Measurements from ENCODE around the gene SNX9. TPM values are rescaled to one million over a fixed set of nuclear protein-coding genes. Genes with fewer than 3 reads are reported as not detected.

The SNX9 gene
- total and polyA plus RNA-seq, 2 of the 8 experiments (the other 6 are each of a cell fraction or from before 2014, with no cell fraction given) = 11.8 to 23.2 TPM

GRCh38 chr6:157991067-157991432, 168.0 kb downstream of the SNX9 start:
- Histone ChIP-seq H2BK20ac (ENCODE audit: low read length) (no peak overlapping the region), H3K23ac (ENCODE audit: insufficient read length) (no peak overlapping the region), H3K23me2 (ENCODE audit: low read depth, low read length) (no peaks in the 10 kb centered on the region), H3K79me2 (ENCODE audit: control insufficient read depth in 1 of 2, insufficient read depth in 2 of 2, low read length in 2 of 2) (peaks cover 0 to 35% of the 10 kb centered on the region in 2 experiments; a peak in 2 of 4 replicates), H3K27me3 (replicated peaks in 1 of 4; ENCODE audit: control insufficient read depth in 3 of 4, extremely low read depth in 1 of 4, insufficient read depth in 3 of 4, low read length in 3 of 4) (no peaks in the 10 kb centered on the region), H4K20me1 (replicated peaks in 1 of 2; ENCODE audit: control insufficient read depth in 1 of 2, insufficient read depth in 2 of 2, low read length in 2 of 2) (no peaks in the 10 kb centered on the region), H3K56ac (replicated peaks; ENCODE audit: insufficient read length, low read depth, low read length) (no peak overlapping the region), H2BK15ac (ENCODE audit: low read length) (no peak overlapping the region), H3K4me1 (replicated peaks in 1 of 4; ENCODE audit: control insufficient read depth in 3 of 4, insufficient read depth in 4 of 4, low read length in 3 of 4) (peaks cover under 1 to 13% (median 11%) of the 10 kb centered on the region in 4 experiments), H3K4me3 (ENCODE audit: extremely low read depth in 1 of 4, insufficient read depth in 2 of 4, low read depth in 3 of 4, low read length in 4 of 4) (no peak overlapping the region), H3K36me3 (ENCODE audit: control insufficient read depth in 2 of 4, insufficient read depth in 4 of 4, low read length in 3 of 4) (no peaks in the 10 kb centered on the region), H3K14ac (ENCODE audit: insufficient read length) (no peak overlapping the region), H2BK5ac (ENCODE audit: low read depth, low read length) (no peak overlapping the region), H2BK12ac (ENCODE audit: low read depth, low read length) (no peak overlapping the region), H2BK120ac (replicated peaks; ENCODE audit: low read depth, low read length) (no peak overlapping the region), H4K8ac (ENCODE audit: extremely low read depth, insufficient read depth, low read length) (no peak overlapping the region), H3K4me2 (ENCODE audit: insufficient read depth in 1 of 2, low read depth in 2 of 2, low read length in 2 of 2) (no peak overlapping the region), H3K79me1 (ENCODE audit: low read depth, low read length) (peaks cover 3% of the 10 kb centered on the region), H3K9me3 (ENCODE audit: insufficient read depth in 2 of 2, low read depth in 1 of 2, low read length in 1 of 2) (no peaks in the 10 kb centered on the region), H3K4ac (replicated peaks; ENCODE audit: insufficient read length, low read depth, low read length) (no peak overlapping the region), H3K27ac (ENCODE audit: low read depth, low read length) (no peak overlapping the region), H2AFZ (ENCODE audit: low read length) (no peak overlapping the region), H4K5ac (ENCODE audit: insufficient read length, low read depth, low read length) (no peak overlapping the region), H4K91ac (replicated peaks; ENCODE audit: insufficient read length, low read length) (no peak overlapping the region), H2AK5ac (ENCODE audit: low read depth, low read length) (no peak overlapping the region; the same call in 1 of the 2 replicates), H3K18ac (ENCODE audit: extremely low read depth, low read length) (no peak overlapping the region), H3K9ac (replicated peaks in 1 of 4; ENCODE audit: extremely low read depth in 1 of 4, low read depth in 3 of 4, low read length in 3 of 4) (no peak overlapping the region)
- TF ChIP-seq TEAD4 (IDR thresholded peaks at IDR 0.05; ENCODE audit: low read depth, low read length) (no peak), SUZ12 (IDR thresholded peaks at IDR 0.05; ENCODE audit: low read length) (no peak), SIRT6 (IDR thresholded peaks at IDR 0.05; ENCODE audit: low read length) (no peak), NRF1 (IDR thresholded peaks at IDR 0.05; ENCODE audit: low read depth, low read length) (no peak), BRCA1 (IDR thresholded peaks at IDR 0.05; ENCODE audit: low read depth, low read length) (no peak), CTCF (IDR thresholded peaks at IDR 0.05; ENCODE audit: control extremely low read depth in 1 of 3, insufficient read depth in 1 of 3, low read depth in 1 of 3, low read length in 3 of 3) (no peak), E2F6 (IDR thresholded peaks at IDR 0.05) (no peak)
- DNase-seq (ENCODE audit: low read depth in 1 of 2, low spot score in 2 of 2) (no peak), FAIRE-seq (no peak)
- ChIA-PET POLR2A (ENCODE audit: partially characterized antibody) (interaction anchor here (1.2 to 2.3 kb wide), 2 partner anchors 10 to 50 kb away, joined by 3 to 12 read pairs; partner anchors contain the start of gene SYNJ2), CTCF (ENCODE audit: partially characterized antibody) (interaction anchor here (1.2 kb wide), 1 partner anchor 19 kb away, joined by 3 read pairs; no protein-coding TSS in a partner anchor)
- 92% methylated on average over 11 of the region's 11 CpGs; no CpG with 5 or more reads in 1 of the 2 experiments for WGBS, 2 experiments (ENCODE audit: extremely low coverage in 1 of 2, insufficient coverage in 1 of 2, insufficient read length in 1 of 2, insufficient replicate concordance in 2 of 2, low coverage in 1 of 2, low lambda C conversion rate in 2 of 2, missing lambda C conversion rate in 1 of 2)

Data from H1 (cell line).